Dermis microvascular lymphatic vessel endothelial cell (primary cell): Measurements from ENCODE around the gene ZCCHC7. TPM values are rescaled to one million over a fixed set of nuclear protein-coding genes. Genes with fewer than 3 reads are reported as not detected.
A peak's percentile ranks its signal among the peaks of the same experiment; 100 is the strongest.
"Not testable (repeated sequence)": the region's sequence is repeated elsewhere in the genome, so short reads cannot be mapped to it uniquely, and the experiment has no call there.

Experiments used
- DNase-seq, 2 donors: peaks; one replicate each; pipeline versions ENCODE4 v3.0.0 to v3.0.0-alpha.2; 2010; ENCODE audit warnings: low read depth in 2 of 2
- total RNA-seq: library from RNA; depleted of rRNA; stranded (reverse); fragments of >200 nt; gene quantifications from 2 replicates; pipeline ENCODE4 v1.2.1, GENCODE V29; 2014

Gene ZCCHC7
- total RNA-seq, 1 donor from 2014 or later = 6.9 TPM

DNA sequence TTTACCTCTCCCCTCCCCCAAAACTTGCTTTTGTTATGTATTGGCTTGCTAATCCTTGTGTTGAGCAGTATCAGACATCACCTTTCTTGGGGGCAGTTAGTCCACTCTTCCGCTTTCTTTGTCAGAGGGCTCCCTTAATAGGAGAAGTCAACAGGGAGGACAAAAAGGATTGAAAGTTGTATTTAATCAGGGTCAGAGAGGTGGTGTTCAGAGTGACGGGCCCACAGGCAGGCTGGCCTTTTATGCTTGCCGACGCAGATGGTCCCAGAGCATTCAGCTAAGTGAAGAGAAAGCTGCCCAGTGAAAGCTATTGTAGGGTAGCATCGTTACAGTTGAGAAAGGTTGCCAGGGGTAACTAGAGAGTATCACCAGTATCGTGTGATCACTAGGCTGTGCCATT lies 131.1 kb downstream of the ZCCHC7 start:
- DNase-seq = no peak

DNA sequence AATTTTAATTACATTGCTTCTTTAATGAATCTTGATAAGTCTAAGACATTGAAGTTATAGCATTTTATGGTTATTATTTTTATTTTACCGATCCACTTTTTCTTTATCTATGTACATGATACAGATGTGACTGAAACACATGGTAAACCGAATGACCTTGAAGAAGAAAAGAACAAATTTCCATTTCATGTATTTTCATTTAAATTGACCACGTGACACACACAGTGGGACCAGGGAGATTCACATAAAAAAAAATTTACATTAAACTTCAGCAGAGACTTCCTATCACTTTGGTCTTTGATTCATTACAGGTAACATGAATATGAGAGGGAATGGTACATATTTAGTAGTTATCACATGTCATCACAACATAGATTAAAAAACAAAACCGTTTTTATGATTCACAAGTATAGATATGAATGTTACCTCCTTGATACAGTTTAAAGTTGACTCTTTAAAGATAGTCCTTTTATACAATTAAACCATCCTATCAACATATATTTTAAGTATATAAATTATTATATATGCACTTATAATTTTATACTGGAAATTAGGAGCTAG lies 133.1 kb downstream of the ZCCHC7 start:
- no peak for DNase-seq

DNA sequence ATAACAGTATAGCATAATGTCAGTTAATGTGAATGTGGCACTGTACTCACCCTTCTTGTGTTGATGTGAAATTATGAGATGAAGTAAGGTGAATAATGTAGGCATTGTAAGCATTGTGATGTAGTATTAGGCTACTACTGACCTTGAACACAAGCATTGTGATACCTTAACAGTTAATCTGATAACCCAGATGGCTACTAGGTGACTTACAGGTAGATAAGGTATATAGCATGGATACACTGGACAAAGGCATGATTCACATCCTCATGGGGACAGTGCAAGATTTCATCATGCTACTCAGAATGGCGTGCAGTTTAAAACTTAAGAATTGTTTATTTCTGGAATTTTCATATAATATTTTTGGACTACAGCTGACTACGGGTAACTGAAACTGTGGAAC lies 134.8 kb downstream of the ZCCHC7 start:
- no peak for DNase-seq

DNA sequence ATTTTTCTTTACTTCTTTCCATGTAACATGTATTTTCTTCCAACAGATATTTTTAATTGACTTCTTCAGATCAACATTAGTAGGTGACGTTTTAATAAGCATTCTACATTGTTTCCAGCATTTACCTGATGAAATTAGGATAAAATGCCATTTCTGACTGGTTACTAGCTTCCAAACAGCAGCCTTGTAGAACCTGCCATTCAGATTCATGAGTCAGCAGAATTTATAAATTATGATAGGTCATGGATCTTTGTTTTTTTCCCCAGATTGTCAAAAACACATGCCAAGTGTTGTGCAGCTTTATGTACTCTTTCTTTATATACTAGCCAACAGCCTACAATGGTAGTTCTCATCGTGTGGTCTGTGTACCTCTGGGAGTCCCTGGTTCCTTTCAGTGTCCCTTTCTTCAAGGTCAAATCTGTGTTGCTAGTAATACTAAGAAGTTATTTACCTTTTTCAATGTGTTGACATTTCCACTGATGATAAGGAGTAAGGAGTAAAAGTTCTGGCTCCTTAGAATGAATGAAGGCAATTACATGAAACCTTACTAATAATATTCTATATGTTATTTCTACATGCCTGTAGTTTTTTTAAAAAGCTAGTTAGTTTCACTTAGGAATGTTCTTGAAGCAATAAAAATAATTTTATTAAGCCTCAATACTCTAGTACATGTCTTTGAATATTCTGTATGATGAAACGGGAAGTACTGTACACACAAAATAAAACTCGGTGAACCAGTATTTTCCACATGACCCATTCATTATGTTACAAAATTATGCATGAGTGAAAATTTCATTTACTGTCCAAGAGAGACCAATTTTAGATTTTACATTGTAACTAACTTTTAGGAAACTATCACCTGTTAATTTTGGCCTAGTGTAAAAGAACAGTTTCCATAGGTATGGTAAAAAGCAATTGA lies 135.8 kb downstream of the ZCCHC7 start:
- DNase-seq = no peak

DNA sequence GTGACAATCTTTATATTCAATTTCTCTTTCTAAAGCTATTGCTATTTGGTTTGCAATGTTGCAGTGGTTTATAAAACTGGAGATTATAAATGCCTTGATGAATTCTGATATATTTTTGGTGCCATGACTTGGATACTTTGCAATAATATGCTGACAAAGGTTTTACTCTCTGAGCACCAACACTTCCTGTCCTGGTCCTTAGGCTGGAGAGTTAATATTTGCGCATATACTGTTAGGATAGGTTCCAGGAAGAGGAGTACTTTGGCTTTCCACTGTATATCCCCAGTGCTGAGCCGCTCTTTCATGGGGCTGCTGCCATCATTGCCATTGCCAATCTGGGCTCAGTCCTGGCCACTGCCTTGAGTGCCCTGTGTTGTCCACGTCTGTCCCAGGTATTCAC lies 139.6 kb downstream of the ZCCHC7 start:
- DNase-seq = no peak

DNA sequence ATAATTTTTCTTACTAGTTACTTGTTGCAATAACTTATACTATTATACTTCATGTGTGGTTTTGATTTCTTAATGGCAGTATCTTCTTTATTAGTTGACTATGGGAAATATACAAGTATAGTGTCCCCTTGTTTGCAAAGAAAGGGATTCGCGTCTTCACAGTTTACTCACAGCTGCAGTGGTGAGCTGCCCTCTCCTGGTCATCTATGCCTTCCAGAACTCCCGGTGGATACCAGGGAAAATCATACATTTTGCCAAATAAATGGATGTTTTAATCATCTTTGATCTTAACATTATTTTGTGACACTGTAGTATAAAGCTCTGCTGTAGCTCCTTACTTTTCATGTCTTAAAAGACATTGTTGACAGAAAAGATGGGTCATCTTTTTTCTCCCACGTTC lies 142.0 kb downstream of the ZCCHC7 start:
- DNase-seq = peak in 1 of 2 donors; percentile 63

DNA sequence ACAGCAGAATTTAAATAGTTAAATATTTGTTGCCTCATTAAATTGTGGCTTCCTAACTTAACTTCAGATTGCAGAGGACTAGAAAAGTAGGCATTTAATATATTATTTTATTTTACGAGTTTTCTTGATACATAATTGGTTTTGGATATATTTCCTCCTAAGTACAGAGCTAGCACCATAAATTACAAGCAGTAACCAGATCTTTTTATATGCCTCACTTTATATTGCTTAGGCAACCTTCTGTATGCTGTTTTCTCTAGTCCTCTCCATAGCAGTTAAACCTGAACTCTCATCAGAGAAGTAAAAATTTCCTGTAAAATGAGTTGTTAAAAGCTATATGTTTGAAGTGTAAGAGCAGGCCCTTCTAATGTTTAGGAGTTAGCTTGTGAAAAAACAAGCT lies 144.2 kb downstream of the ZCCHC7 start:
- no peak for DNase-seq

DNA sequence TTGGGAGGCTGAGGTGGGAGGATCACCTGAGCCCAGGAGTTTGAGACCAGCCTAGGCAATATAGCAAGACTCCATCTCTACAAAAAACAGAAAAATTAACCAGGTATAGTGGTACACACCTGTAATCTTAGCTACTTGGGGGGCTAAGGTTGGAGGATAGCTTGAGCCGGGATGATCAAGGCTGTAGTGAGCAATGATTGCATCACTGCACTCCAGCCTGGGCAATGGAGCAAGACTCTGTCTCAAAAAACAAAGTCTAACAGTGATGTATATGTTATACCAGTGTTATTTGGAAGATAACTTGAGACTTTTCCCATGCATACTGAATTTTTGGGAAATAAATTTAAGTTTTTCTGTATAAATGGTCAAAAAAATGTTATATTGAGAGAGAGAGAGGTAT lies 146.3 kb downstream of the ZCCHC7 start:
- DNase-seq = no peak

DNA sequence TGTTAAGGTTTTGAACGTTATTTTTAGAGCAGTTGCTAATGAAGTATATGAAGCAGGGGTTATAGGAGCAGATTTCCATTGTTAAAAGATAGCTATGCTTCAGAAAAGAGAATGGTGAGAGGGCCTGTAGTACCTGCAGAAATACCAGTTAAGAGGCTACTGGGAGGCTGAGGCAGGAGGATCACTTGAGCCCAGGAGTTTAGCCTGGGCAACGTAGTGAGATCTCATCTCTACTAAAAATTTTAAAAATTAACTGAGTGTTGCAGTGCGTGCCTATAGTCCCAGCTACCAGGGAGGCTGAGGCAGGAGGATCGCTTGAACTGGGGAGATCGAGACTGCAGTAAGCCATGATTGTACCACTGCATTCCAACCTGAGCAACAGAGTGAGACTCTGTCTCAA lies 148.8 kb downstream of the ZCCHC7 start:
- DNase-seq = no peak

DNA sequence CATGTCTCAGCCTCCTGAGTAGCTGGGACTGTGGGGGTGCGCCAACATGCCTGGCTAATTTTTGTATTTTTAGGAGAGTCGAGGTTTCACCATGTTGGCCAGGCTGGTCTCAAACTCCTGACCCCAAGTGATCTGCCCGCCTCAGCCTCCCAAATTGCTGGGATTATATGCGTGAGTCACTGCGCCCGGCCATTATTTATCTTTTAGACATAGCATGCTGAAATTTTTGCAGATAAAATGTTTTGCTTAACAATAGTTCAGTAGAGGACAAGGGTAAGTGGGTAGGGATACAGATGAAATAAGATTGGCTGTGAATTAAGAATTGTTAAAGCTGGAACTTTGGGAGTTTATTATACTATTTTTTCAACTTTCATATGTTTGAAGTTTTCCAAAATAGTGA lies 151.3 kb downstream of the ZCCHC7 start:
- DNase-seq = no peak

DNA sequence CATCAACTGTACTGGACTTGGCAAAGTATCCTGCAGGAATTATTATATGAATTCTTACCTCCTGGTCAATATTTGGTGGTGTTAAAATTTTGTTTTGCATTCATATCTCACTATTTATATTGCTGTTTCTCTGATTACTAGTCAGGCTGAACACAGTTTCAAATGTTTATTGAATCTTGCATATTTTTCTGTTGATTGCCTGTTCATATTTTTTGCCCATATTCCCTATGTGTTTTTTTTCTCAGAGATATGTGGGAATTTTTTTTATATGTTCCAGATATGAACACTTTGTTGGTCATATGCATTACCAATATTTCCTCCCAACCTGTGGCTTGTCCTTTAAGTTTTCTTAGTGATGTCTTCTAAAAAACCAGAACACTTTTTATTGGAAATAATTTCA lies 153.2 kb downstream of the ZCCHC7 start:
- no peak for DNase-seq

DNA sequence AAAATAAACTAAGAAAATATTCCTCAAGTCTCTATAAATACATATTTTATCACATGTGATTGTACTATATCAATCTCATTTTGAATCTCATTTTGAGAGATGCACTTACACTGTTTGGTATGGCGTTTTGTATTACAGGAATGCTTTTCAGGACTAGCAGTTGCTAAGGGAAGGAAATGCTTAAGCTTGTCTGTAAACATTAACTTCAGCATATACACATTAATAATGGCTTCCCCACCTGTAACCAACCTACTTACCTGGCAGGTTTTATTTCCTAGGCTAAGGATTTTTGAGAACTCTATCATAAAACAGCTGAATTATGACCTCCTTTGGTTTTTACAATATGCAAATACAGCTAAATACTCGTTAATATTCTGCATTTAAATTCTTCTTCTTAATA lies 161.2 kb downstream of the ZCCHC7 start:
- DNase-seq = no peak

DNA sequence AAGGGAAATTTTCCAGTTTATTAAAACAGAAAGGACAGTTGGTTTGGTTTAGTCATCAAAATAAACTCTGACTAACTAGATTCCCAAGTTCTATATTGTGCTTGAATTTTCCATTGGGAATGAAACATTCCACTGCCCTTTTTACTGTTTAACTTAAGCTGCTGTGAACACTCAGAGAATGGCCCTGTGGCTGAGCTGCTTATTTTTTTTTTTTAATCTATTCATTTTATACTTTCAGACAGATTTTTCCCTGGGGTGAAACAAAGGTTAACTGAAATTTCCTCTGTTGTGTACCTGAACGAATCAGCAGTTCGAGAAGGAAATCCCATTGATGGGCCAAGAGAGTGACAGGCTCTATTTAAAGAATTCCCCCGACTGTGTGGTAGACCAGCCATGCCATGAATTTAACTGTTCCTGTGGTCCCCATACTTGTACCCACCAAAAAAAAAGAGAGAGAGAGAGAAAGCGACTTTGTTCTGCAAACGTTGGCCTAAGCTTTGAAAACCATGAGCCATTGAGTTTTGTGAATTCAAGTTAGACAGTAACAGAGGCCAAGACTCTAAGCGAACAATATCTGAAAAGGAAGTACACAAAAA lies 163.5 kb downstream of the ZCCHC7 start:
- DNase-seq = peak in 1 of 2 donors; percentile 71

DNA sequence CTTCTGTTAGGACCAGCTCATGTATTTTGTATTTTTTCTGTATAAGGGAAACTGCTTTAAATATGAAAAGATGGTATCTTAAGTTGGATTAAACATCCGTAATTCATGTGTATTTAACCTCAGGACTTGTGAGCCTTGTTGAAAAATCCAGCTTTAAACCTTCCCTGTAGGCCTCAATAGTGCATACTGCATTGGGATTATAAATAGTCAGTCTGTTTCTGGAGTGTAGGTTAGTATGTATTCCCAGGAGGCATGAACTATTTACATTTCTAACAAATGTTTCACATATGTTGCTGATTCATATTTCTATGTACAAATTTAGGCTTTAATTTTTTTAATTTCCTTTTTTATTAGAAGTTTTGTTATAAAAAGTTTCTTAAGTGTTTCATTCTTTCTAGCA lies 164.3 kb downstream of the ZCCHC7 start:
- DNase-seq = no peak

DNA sequence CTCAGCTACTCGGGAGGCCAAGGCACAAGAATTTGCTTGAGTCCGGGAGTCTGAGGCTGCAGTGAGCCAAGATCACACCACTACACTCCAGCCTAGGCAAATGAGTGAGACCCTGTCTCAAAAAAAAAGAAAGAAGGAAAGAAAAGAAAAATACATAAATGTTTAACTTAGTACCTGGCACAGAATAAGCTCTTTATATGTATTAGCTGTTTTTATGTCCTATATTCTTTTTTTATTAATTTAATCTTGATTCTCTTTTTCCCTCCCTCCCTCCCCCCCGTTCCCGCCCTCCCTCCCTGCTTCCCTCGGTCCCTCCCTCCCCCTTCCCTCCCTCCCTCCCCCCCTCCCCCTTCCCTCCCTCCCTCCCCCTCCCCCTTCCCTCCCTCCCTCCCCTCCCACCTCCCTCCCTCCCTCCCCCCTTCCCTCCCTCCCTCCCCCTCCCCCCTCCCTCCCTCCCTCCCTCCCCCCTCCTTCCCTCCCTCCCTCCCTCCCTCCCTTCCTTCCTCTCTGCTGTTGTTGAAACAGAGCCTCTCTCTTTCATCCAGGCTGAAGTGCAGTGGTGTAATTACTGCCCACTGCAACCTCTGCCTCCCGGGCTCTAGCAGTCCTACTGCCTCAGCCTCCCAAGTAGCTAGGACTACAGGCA lies 166.3 kb downstream of the ZCCHC7 start:
- DNase-seq = no peak

DNA sequence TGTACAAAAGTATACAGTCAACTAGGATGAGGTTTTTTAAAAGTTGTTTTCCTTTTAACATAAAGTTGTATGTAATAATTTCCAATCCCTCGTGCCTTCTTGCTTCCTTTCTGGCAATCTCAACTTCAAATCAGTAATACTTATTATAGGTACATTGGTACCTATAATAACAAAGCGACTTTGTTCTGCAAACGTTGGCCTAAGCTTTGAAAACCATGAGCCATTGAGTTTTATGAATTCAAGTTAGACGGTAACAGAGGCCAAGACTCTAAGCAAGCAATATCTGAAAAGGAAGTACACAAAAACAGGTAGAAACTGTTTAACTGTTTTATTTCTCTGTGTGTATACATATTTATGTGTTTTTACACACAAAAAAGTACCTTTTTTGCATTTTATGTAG lies 166.9 kb downstream of the ZCCHC7 start:
- DNase-seq = no peak

DNA sequence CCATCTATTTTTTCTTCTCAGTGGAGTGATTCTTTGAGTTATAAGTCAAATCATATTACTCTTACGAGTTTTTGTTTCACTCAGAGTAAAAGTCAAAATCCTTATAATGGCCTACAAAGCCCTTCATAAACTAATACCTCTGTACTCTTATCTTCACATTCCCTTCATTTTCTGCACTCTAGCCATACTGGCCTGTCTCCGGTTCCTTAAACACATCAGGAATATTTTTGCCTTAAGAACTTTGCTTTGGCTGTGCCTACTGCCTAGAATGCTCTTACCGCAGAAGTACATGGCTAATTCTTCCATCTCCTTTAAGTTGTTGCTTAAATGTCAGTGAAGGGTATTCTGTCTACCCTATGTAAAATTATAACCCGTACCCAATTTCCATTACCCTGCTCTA lies 169.3 kb downstream of the ZCCHC7 start:
- DNase-seq = no peak

DNA sequence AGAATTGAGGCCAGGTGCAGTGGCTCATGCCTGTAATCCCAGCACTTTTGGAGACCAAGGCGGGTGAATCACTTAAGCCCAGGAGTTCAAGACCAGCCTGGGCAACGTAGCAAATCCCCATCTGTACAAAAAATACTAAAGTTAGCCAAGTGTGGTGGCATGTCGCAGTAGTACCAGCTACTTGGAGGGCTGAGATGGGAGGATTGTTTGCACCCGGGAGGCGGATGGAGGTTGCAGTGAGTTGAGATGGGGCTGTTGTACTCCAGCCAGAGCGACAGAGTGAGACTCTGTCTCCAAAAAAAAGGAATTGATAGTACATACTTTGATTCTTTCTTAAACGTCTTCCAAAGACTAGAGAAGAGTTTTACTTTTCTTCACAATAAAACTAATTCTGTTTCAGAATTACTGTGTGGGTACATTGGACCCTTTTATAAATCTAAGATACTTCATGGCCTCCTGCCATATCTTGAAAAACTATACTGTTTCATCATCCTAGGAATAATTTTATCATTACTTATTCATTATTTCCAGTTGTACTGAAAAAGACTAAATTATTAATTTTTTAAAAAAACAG lies 170.1 kb downstream of the ZCCHC7 start:
- DNase-seq = no peak

DNA sequence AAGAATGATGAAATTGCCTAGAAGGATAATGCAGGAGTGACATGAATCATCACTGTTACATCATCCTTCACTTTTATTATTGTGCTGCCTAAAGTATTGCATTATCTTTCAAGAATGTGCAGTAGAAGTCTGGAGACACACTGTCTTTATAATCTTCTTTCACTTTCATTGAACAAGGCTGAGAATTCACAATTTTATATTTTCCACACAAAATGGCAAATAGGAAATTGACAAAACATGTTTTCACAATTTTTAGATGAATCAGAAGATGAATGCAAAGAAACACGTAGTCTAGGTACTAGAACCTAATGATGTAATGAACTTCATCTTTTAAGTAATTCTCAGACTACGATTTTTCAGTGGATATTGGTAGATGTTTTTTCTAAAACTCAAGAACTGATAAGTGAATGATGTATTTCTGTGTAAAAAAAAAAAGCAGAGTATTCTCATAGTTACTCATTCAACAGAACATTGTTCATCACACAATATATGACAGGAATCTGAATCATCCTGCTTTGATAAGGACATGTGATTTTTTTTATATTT lies 170.6 kb downstream of the ZCCHC7 start:
- peak in 1 of 2 donors; percentile 79 for DNase-seq

DNA sequence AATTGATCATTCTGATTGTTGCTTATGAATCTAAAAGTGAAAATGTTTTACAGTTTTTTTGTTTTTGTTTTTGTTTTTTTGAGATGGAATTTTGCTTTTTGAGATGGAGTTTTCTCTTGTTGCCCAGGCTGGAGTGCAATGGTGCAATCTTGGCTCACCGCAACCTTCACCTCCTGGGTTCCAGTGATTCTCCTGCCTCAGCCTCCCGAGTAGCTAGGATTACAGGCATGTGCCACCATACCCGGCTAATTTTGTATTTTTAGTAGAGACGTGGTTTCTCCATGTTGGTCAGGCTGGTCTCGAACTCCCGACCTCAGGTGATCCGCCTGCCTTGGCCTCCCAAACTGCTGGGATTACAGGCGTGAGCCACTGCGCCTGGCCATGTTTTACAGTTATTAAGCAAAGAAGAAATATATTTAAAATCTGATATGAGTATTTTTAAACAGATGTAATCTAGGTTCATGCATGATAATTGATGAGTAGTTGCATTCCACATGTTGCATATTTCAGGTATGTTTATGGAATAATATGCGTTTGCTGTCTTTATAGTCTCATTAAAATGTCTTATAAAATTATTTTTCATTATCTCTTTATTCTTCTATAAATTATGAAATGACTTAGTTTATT lies 171.4 kb downstream of the ZCCHC7 start:
- DNase-seq = not testable (repeated sequence)

DNA sequence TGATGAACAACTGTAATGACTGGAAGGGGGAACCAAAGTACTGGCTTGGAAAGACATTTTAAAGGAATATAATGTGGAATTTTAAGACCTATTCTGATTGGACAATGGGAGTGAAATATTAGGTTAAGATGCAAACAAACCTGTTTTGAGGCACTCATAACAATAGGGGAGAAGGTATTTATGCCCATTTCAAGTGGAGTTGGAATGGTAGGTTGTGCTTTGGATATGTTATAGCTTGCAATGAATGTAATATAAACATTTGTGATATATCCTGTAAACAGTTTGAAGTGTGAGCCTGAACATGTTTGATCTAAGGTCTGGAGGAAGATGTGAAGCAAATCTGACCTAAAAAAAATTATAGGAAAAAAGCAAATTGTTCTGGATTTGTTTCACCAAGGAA lies 172.5 kb downstream of the ZCCHC7 start:
- DNase-seq = no peak
